HL-60 (cell line): ENCODE results near the gene HK3.

ENCODE experiments used
- GABPA ChIP-seq: IDR thresholded peaks from 2 replicates; pipeline ENCODE4 v1.6.1; 2012; ENCODE audit warnings: low read depth
- TF ChIP-seq, protein P1 (sequence below): IDR thresholded peaks from 2 replicates; pipeline ENCODE4 v1.6.1; 2012; ENCODE audit warnings: low read depth; ENCODE audit not compliant: insufficient replicate concordance

DNA sequence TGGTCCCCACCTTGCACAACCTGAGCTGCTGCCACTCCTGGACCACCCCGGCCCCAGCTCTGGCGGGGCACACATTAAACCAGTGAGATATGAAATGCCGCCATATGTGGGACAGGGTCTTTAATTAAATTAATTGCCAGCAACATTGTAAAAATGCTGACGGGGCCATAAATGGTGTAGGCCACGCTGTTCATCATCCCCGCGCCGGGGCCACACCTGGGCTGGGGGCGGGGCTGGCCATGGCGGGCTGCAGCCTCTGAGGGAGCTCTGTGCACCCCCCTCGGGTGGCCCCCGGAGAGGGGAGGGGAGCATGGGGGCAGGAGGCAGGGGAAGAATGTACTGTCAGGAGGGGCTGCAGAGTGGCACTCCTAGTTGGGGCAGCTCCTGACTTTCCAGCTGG is 47.8 kb downstream of the HK3 start:
- TF ChIP-seq GABPA = no peak
- TF ChIP-seq, protein P1, sequence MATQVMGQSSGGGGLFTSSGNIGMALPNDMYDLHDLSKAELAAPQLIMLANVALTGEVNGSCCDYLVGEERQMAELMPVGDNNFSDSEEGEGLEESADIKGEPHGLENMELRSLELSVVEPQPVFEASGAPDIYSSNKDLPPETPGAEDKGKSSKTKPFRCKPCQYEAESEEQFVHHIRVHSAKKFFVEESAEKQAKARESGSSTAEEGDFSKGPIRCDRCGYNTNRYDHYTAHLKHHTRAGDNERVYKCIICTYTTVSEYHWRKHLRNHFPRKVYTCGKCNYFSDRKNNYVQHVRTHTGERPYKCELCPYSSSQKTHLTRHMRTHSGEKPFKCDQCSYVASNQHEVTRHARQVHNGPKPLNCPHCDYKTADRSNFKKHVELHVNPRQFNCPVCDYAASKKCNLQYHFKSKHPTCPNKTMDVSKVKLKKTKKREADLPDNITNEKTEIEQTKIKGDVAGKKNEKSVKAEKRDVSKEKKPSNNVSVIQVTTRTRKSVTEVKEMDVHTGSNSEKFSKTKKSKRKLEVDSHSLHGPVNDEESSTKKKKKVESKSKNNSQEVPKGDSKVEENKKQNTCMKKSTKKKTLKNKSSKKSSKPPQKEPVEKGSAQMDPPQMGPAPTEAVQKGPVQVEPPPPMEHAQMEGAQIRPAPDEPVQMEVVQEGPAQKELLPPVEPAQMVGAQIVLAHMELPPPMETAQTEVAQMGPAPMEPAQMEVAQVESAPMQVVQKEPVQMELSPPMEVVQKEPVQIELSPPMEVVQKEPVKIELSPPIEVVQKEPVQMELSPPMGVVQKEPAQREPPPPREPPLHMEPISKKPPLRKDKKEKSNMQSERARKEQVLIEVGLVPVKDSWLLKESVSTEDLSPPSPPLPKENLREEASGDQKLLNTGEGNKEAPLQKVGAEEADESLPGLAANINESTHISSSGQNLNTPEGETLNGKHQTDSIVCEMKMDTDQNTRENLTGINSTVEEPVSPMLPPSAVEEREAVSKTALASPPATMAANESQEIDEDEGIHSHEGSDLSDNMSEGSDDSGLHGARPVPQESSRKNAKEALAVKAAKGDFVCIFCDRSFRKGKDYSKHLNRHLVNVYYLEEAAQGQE = no peak
